Esophagus (tissue), 2 donors: Measurements from ENCODE around the gene NAIP. TPM values are rescaled to one million over a fixed set of nuclear protein-coding genes. Genes with fewer than 3 reads are reported as not detected.
"Not testable (repeated sequence)": the region's sequence is repeated elsewhere in the genome, so short reads cannot be mapped to it uniquely, and the experiment has no call there.

ENCODE experiments used
- H3K27ac ChIP-seq, 2 donors: one replicate each; pipeline ENCODE4 v1.5.1; 2013; ENCODE audit warnings: low read depth in 2 of 2, mild to moderate bottlenecking in 2 of 2, inconsistent platforms in 1 of 2, low read length in 1 of 2, moderate library complexity in 1 of 2
- H3K27me3 ChIP-seq, 2 donors: one replicate each; pipeline ENCODE4 v1.6.1; 2013; ENCODE audit warnings: low read length in 2 of 2, control low read depth in 1 of 2, mild to moderate bottlenecking in 1 of 2; ENCODE audit not compliant: insufficient read depth in 2 of 2, control insufficient read depth in 1 of 2
- H3K36me3 ChIP-seq, 2 donors: one replicate each; pipeline ENCODE4 v1.6.1; 2013; ENCODE audit warnings: low read length in 1 of 2; ENCODE audit not compliant: control insufficient read depth in 2 of 2, insufficient read depth in 2 of 2
- H3K4me1 ChIP-seq, 2 donors: one replicate each; pipeline ENCODE4 v1.6.1; 2013; ENCODE audit warnings: low read length in 1 of 2; ENCODE audit not compliant: control insufficient read depth in 2 of 2, insufficient read depth in 2 of 2
- H3K4me3 ChIP-seq, 2 donors: one replicate each; pipeline ENCODE4 v1.5.1; 2013; ENCODE audit warnings: low read length in 2 of 2, mild to moderate bottlenecking in 2 of 2, low read depth in 1 of 2, moderate library complexity in 1 of 2
- H3K9me3 ChIP-seq, 2 donors: one replicate each; pipeline ENCODE4 v1.6.1; 2013; ENCODE audit warnings: mild to moderate bottlenecking in 2 of 2, low read depth in 1 of 2, low read length in 1 of 2, moderate library complexity in 1 of 2; ENCODE audit not compliant: control insufficient read depth in 2 of 2, insufficient read depth in 1 of 2
- WGBS, 2 donors: extraction: QIAGEN DNeasy Blood & Tissue Kit; methylation state at CpG; one replicate each; pipeline ENCODE4 v1.1.7; 2013; 5-methylcytosine and 5-hydroxymethylcytosine counted together
- polyA plus RNA-seq, 2 donors: library from polyadenylated mRNA; stranded (reverse); fragments of 200-250 nt; gene quantifications; one replicate each; pipeline ENCODE4 v1.2.3, GENCODE V29; 2013
- donor health status: healthy with polysubstance abuse.
- donor health status: Bipolar disorder and iron deficiency.

The NAIP gene
- polyA plus RNA-seq, 2 donors: 1.2 to 1.8 TPM

- no peaks in the 10 kb centered on the region for H3K36me3 ChIP-seq
- H3K9me3 ChIP-seq: no peaks in the 10 kb centered on the region
- H3K4me3 ChIP-seq: no peak overlapping the region
- WGBS, 2 donors: 85% methylated on average over 7 to 8 of the region's 8 CpGs
- no peaks in the 10 kb centered on the region for H3K4me1 ChIP-seq
- no peaks in the 10 kb centered on the region for H3K27me3 ChIP-seq
- no peak overlapping the region for H3K27ac ChIP-seq
These were observed 11.0 kb downstream of the NAIP start for GRCh38 chr5:71014176-71014575.

GRCh38 chr5:71013575-71013974, 11.6 kb downstream of the NAIP start:
- 84 to 86% methylated on average over 12 of the region's 12 CpGs for WGBS, 2 donors

GRCh38 chr5:71011194-71011792, 13.8 kb downstream of the NAIP start:
- WGBS, 2 donors: 76 to 77% methylated on average over 8 of the region's 8 CpGs
- no peaks in the 10 kb centered on the region for H3K36me3 ChIP-seq
- no peak overlapping the region for H3K4me3 ChIP-seq
- H3K27me3 ChIP-seq: no peaks in the 10 kb centered on the region
- no peaks in the 10 kb centered on the region for H3K4me1 ChIP-seq
- H3K9me3 ChIP-seq: no peaks in the 10 kb centered on the region
- no peak overlapping the region for H3K27ac ChIP-seq

More at GRCh38 chr5:71013575-71013974, 11.6 kb downstream of the NAIP start:
- no peaks in the 10 kb centered on the region for H3K4me1 ChIP-seq
- H3K4me3 ChIP-seq: no peak overlapping the region
- H3K36me3 ChIP-seq: no peaks in the 10 kb centered on the region
- H3K9me3 ChIP-seq: no peaks in the 10 kb centered on the region
- no peak overlapping the region for H3K27ac ChIP-seq
- H3K27me3 ChIP-seq: no peaks in the 10 kb centered on the region

- H3K4me1 ChIP-seq, H3K27me3 ChIP-seq, H3K4me3 ChIP-seq, H3K9me3 ChIP-seq, H3K36me3 ChIP-seq, H3K27ac ChIP-seq: not testable (repeated sequence)
- WGBS, 2 donors: 54 to 94% methylated on average over 2 of the region's 7 CpGs
These were observed 18.2 kb downstream of the NAIP start for GRCh38 chr5:71006983-71007382.

GRCh38 chr5:70984882-70985281, 40.3 kb downstream of the NAIP start:
- not testable (repeated sequence) for H3K4me1 ChIP-seq, H3K36me3 ChIP-seq, H3K27me3 ChIP-seq, H3K9me3 ChIP-seq, H3K4me3 ChIP-seq, H3K27ac ChIP-seq
- no CpG with 5 or more reads among the region's 10 CpGs for WGBS, 2 donors

- H3K27me3 ChIP-seq, H3K27ac ChIP-seq, H3K9me3 ChIP-seq, H3K36me3 ChIP-seq, H3K4me3 ChIP-seq, H3K4me1 ChIP-seq: not testable (repeated sequence)
- no CpG with 5 or more reads among the region's 7 CpGs for WGBS, 2 donors
These were observed 57.9 kb downstream of the NAIP start for GRCh38 chr5:70967220-70967619.

- not testable (repeated sequence) for H3K36me3 ChIP-seq, H3K27me3 ChIP-seq, H3K9me3 ChIP-seq, H3K4me3 ChIP-seq, H3K27ac ChIP-seq, H3K4me1 ChIP-seq
These were observed 60.6 kb downstream of the NAIP start for GRCh38 chr5:70964531-70964930.

GRCh38 chr5:70953068-70953467, 72.1 kb downstream of the NAIP start:
- WGBS, 2 donors: no CpG with 5 or more reads among the region's 10 CpGs
- not testable (repeated sequence) for H3K4me3 ChIP-seq, H3K36me3 ChIP-seq, H3K27ac ChIP-seq, H3K4me1 ChIP-seq, H3K27me3 ChIP-seq, H3K9me3 ChIP-seq

- WGBS, 2 donors: no CpG with 5 or more reads among the region's 1 CpG
- not testable (repeated sequence) for H3K9me3 ChIP-seq, H3K4me1 ChIP-seq, H3K4me3 ChIP-seq, H3K27me3 ChIP-seq, H3K36me3 ChIP-seq, H3K27ac ChIP-seq
These were observed 92.6 kb downstream of the NAIP start for GRCh38 chr5:70932560-70932959.

GRCh38 chr5:70931709-70932368, 93.3 kb downstream of the NAIP start:
- H3K4me3 ChIP-seq, H3K9me3 ChIP-seq, H3K27me3 ChIP-seq, H3K27ac ChIP-seq, H3K4me1 ChIP-seq, H3K36me3 ChIP-seq: not testable (repeated sequence)
- WGBS, 2 donors: no CpG with 5 or more reads among the region's 6 CpGs
